ENCODE data around the gene MRPL41.
"Not testable (repeated sequence)": the region's sequence is repeated elsewhere in the genome, so short reads cannot be mapped to it uniquely, and the experiment has no call there.

The MRPL41 gene

DNA sequence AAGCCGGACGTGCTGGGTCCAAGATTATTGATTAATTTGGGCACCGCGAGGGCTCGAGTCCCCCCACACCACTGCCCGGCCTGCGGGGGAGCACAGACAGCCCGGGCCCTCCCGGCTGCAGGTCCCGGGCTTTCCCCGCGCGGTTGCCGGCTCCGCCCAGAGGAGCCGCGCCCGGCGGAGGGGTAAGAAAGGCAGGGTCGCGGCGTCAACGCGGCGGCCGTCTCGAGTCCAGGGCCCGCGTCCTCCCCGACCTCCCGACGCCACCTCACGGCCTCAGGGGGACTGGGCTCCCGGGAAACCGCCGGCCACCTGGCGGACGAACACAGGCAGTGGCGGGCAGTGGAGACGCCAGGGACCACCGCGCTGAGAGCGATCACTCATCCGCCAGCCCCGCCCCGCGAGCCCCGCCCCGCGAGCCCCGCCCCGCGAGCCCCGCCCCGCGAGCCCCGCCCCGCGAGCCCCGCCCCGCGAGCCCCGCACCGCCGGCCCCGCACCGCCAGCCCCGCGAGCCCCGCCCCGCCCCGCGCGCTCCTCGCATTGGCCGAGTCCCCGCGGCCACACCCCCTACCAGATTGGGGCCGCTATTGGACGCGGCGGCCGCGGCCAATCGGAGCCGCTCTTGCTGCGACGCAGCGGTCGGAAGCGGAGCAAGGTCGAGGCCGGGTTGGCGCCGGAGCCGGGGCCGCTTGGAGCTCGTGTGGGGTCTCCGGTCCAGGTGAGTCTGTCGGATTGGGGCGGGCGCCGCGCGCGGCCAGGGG, at the start of gene MRPL41:
Gene MRPL41 (plus strand): TSS at position 616 of the 758 bp plus-strand sequence. CDS start 203 bp downstream, outside the sequence.
- Mint-ChIP-seq H3K4me1 (ENCODE audit: low read depth) (peaks cover 21% of the 10 kb centered on the region), H3K36me3 (ENCODE audit: low read depth) (peaks cover 44% of the 10 kb centered on the region), H3K27me3 (no peaks in the 10 kb centered on the region), H3K4me3 (peak within 1 kb of the TSS; percentile 90), H3K27ac (peak within 1 kb of the TSS; percentile 92), H3K9me3 (no peaks in the 10 kb centered on the region)
- DNase-seq: peak; percentile 89

- no peak overlapping the region for H3K4me3 Mint-ChIP-seq
- H3K27me3 Mint-ChIP-seq: no peaks in the 10 kb centered on the region
- DNase-seq: no peak
- no peaks in the 10 kb centered on the region for H3K36me3 Mint-ChIP-seq (ENCODE audit: low read depth)
- H3K9me3 Mint-ChIP-seq: no peaks in the 10 kb centered on the region
- H3K27ac Mint-ChIP-seq: peak overlapping the region; percentile 26
- H3K4me1 Mint-ChIP-seq (ENCODE audit: low read depth): peaks cover 2% of the 10 kb centered on the region
Observed at GRCh38 chr9:137502008-137502911, 49.4 kb upstream of the MRPL41 start.

GRCh38 chr9:137504432-137504777, 47.3 kb upstream of the MRPL41 start:
- no peaks in the 10 kb centered on the region for H3K27me3 Mint-ChIP-seq
- H3K27ac Mint-ChIP-seq: no peak overlapping the region
- no peak overlapping the region for H3K4me3 Mint-ChIP-seq
- no peaks in the 10 kb centered on the region for H3K9me3 Mint-ChIP-seq
- peaks cover 2% of the 10 kb centered on the region for H3K4me1 Mint-ChIP-seq (ENCODE audit: low read depth)
- no peak for DNase-seq
- H3K36me3 Mint-ChIP-seq (ENCODE audit: low read depth): no peaks in the 10 kb centered on the region

DNA sequence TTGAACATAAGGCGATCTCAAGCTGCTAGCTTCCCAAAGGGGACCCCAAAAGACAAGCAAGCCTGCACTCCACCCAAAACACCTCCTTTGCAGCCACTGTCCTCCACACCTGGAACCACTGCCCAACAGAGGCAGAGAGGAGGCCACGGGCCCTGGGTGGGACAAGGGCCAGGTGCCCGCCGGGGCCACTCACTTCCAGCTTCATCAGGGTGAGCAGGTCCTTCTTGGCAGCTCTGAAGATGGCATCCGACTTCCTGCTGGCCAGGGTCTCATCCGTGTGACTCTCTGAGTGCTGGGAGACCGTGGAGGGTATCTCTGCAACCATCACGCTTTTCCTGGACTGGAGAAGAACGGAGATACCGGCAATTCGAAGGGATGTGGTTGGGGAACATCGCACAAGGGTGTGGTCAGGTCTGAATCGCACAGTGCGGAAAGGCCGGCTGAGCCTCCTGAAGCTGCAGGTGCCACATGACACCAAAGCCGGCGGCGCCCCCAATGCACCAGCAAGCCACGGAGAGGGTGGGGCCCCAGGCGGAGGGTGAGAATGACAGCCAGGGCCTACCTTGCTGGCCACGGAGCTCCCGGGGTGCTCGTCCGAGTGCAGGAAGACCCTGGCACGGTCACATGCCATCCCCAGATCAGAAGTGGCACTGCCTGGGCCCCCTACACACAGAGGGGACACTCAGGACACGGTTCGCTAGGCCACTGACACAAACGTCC, 46.1 kb upstream of the MRPL41 start:
- Mint-ChIP-seq H3K36me3 (ENCODE audit: low read depth) (no peaks in the 10 kb centered on the region), H3K27me3 (no peaks in the 10 kb centered on the region), H3K4me3 (no peak overlapping the region), H3K27ac (no peak overlapping the region), H3K9me3 (no peaks in the 10 kb centered on the region), H3K4me1 (ENCODE audit: low read depth) (peaks cover 2% of the 10 kb centered on the region)
- DNase-seq: no peak

- no peaks in the 10 kb centered on the region for H3K9me3 Mint-ChIP-seq
- no peaks in the 10 kb centered on the region for H3K36me3 Mint-ChIP-seq (ENCODE audit: low read depth)
- peaks cover 2% of the 10 kb centered on the region for H3K4me1 Mint-ChIP-seq (ENCODE audit: low read depth)
- H3K27me3 Mint-ChIP-seq: no peaks in the 10 kb centered on the region
- no peak for DNase-seq
- H3K27ac Mint-ChIP-seq: no peak overlapping the region
- H3K4me3 Mint-ChIP-seq: no peak overlapping the region
Observed at GRCh38 chr9:137506274-137506673, 45.4 kb upstream of the MRPL41 start.

DNA sequence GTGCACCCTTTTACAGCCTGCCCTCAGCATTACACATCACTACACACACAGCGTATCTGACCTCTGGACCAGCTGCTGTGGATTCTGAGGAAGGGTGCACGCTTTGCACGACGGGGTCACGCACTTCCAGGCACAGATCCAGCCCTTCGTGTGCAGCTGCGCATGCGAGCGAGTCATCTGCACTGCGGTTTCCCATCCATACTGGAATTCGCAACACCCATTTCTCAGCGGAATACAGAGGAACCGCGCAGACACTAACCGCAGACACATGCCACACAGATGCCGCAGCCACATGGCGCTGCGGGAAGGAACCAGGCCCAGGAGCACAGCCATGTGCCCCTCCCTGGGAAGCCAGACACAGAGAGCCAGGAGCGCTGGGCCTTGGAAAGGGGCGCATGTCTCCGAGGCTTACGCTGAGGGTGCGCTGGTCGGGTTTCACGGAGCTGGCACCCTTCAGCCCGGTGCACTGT, 44.9 kb upstream of the MRPL41 start:
- no peaks in the 10 kb centered on the region for H3K36me3 Mint-ChIP-seq (ENCODE audit: low read depth)
- H3K4me3 Mint-ChIP-seq: no peak overlapping the region
- H3K27me3 Mint-ChIP-seq: no peaks in the 10 kb centered on the region
- no peak for DNase-seq
- H3K4me1 Mint-ChIP-seq (ENCODE audit: low read depth): peaks cover 2% of the 10 kb centered on the region
- H3K27ac Mint-ChIP-seq: no peak overlapping the region
- no peaks in the 10 kb centered on the region for H3K9me3 Mint-ChIP-seq

- no peaks in the 10 kb centered on the region for H3K9me3 Mint-ChIP-seq
- no peak overlapping the region for H3K4me3 Mint-ChIP-seq
- H3K36me3 Mint-ChIP-seq (ENCODE audit: low read depth): no peaks in the 10 kb centered on the region
- no peak overlapping the region for H3K27ac Mint-ChIP-seq
- DNase-seq: no peak
- H3K4me1 Mint-ChIP-seq (ENCODE audit: low read depth): peaks cover 2% of the 10 kb centered on the region
- no peaks in the 10 kb centered on the region for H3K27me3 Mint-ChIP-seq
Observed at GRCh38 chr9:137509198-137509597, 42.5 kb upstream of the MRPL41 start.

- H3K4me1 Mint-ChIP-seq (ENCODE audit: low read depth); H3K36me3 Mint-ChIP-seq (ENCODE audit: low read depth); H3K9me3 Mint-ChIP-seq; H3K27ac Mint-ChIP-seq; DNase-seq; H3K4me3 Mint-ChIP-seq; H3K27me3 Mint-ChIP-seq: not testable (repeated sequence)
Observed at GRCh38 chr9:137511126-137511525, 40.6 kb upstream of the MRPL41 start.

DNA sequence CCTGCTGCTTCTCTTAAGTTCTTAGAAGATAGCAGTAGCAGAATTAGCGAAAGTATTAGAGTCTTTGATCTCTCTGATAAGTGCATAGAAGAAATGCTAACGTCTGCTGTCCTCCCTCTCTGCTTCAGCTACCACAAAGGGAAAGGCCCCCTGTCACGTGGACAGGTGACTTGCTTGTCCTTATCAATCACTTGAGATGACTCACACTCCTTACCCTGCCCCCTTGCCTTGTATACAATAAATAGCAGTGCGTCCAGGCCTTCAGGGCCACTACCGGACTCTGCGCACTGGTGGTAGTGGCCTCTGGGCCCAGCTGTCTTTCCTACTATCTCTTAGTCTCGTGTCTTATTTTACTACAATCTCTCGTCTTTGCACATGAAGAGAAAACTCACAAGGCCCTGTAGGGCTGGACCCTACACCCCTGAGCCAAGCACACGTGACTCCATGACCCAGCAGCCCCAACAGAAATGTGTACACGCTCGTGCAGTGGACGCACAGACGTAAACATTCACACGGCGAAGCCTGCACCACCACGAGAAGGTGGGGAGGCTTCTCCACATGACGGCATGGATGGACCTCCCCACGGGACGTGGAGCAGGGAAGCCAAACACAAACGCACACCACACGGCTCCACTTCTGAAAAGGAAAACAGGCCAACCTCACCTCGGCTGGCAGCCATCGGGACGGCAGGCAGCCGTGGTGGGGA, 39.8 kb upstream of the MRPL41 start:
- Mint-ChIP-seq H3K27me3 (no peaks in the 10 kb centered on the region), H3K27ac (no peak overlapping the region), H3K4me3 (no peak overlapping the region), H3K36me3 (ENCODE audit: low read depth) (no peaks in the 10 kb centered on the region), H3K4me1 (ENCODE audit: low read depth) (peaks cover 2% of the 10 kb centered on the region), H3K9me3 (no peaks in the 10 kb centered on the region)
- no peak for DNase-seq

DNA sequence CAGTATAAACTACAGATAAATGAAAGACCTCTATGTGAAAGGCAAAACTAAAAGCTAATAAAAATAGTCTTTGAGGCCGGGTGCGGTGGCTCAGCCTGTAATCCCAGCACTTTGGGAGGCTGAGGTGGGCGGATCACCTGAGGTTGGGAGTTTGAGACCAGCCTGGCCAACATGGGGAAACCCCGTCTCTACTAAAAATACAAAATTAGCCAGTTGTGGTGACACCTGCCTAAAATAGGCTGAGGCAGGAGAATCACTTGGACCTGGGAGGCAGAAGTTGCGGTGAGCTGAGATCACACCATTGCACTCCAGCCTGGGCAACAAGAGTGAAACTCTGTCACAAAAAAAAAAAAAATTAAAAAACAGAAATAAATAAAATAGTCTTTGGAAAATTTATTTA, 38.5 kb upstream of the MRPL41 start:
- not testable (repeated sequence) for H3K27ac Mint-ChIP-seq; H3K27me3 Mint-ChIP-seq; H3K36me3 Mint-ChIP-seq (ENCODE audit: low read depth); H3K9me3 Mint-ChIP-seq; H3K4me3 Mint-ChIP-seq; H3K4me1 Mint-ChIP-seq (ENCODE audit: low read depth); DNase-seq

- H3K4me1 Mint-ChIP-seq (ENCODE audit: low read depth); H3K27me3 Mint-ChIP-seq; DNase-seq; H3K4me3 Mint-ChIP-seq; H3K36me3 Mint-ChIP-seq (ENCODE audit: low read depth); H3K9me3 Mint-ChIP-seq: not testable (repeated sequence)
- peak overlapping the region; percentile 2 for H3K27ac Mint-ChIP-seq
Observed at GRCh38 chr9:137513801-137514570, 37.7 kb upstream of the MRPL41 start.

DNA sequence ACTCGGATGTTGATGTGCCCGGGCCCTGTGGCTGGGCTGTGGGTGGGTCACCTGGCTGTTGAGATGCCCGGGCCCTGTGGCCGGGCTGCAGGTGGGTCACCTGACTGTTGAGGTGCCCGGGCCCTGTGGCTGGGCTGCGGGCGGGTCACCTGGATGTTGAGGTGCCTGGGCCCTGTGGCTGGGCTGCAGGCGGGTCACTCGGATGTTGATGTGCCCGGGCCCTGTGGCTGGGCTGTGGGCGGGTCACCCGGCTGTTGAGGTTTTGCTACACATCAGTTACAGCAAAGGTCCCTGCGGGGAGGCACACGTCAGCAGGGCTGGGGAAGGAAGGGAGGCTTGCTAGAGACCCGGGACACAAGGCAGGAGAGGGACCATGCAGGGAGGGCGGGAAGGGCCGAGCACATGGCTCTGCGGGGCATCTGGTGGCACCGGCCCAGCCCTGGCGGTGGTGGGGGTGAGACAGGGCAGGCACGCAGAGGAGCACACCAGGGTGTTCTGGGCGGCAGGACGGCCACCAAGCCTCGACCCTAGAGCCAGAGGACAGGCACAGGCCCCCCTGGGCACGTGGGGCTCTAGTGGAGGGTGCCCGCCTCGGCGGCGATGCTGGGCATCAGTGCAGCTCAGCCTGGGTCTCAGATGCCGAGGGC, 36.9 kb upstream of the MRPL41 start:
- Mint-ChIP-seq H3K4me1 (ENCODE audit: low read depth) (peaks cover 2% of the 10 kb centered on the region), H3K27ac (no peak overlapping the region), H3K27me3 (no peaks in the 10 kb centered on the region), H3K36me3 (ENCODE audit: low read depth) (no peaks in the 10 kb centered on the region), H3K4me3 (no peak overlapping the region), H3K9me3 (no peaks in the 10 kb centered on the region)
- no peak for DNase-seq

DNA sequence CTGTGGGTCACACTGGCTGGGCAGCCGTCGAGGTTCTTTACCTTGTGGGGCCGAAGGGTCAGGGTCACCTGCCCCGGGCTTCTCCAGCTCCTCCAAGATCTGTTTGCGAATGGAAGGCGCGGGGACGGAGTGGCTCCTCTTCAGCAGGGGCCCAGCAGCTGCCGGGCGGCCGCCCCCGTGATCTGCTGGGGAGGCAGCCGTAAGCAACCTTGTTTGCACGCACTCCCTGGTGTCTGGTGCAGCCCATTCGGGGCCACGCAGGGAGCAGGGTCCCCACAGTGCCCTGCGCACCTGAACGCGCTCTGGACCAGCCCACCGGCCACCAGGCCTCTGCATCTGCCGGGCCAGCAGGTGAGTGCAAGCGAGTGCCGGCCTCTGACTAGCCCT, 36.3 kb upstream of the MRPL41 start:
- no peak overlapping the region for H3K4me3 Mint-ChIP-seq

More for the DNA sequence above, 36.3 kb upstream of the MRPL41 start:
- Mint-ChIP-seq H3K36me3 (ENCODE audit: low read depth) (no peaks in the 10 kb centered on the region), H3K27me3 (no peaks in the 10 kb centered on the region), H3K9me3 (no peaks in the 10 kb centered on the region), H3K4me1 (ENCODE audit: low read depth) (peaks cover 2% of the 10 kb centered on the region), H3K27ac (no peak overlapping the region)
- DNase-seq: no peak
